ENCODE results near the gene NENF. TPM values are rescaled to one million over a fixed set of nuclear protein-coding genes. Genes with fewer than 3 reads are reported as not detected.

The NENF gene
- total and polyA plus RNA-seq, 2 donors (not counting 1 experiment from before 2014, with no cell fraction given) = 10.6 to 20.3 TPM

DNA sequence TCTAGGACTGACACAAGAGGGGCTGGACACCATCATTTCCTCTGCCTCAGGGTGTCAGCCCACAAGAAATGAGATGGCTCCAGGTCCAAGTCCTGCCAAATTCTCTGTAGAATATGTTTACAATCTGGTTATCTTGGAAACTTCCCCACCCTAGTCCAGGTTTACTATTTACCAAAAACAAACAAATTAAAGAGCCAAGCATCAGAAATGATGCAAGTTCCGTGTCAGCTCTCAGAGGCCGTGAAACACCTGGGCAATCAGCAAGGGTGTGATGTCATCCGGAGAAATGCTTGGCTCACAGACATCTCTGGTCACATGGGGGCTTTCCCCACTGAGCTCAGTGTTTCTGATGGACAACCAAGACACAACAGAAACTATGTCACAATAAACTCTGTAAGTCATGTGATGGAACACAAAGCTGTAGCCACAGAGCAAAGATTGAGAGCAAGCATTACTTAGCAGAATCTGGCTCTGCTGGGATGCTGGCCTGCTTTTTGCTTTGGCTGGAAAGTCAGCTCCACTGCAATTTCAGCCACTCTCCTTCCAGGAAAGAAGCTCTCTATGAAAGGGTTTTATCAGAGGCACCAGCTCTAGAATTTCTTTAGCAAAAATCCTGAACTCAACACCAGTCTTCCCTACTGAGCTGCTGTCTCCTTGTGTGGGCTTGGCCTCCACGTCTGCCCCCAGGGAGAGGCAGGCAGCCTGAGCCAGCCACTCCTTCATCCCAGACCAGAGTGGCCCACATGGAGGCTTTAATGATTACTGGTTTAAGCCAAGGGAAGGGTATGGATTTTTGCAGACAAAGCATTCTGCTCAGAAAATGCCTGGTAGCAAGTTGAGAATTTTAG lies 55.9 kb downstream of the NENF start:
- no peaks in the 10 kb centered on the region for H3K36me3 ChIP-seq (replicated peaks in 1 of 2; ENCODE audit: control extremely low read depth in 1 of 2, control insufficient read depth in 1 of 2, extremely low read depth in 1 of 2, insufficient read depth in 2 of 2, low read length in 1 of 2)
- H3K79me2 ChIP-seq (ENCODE audit: control insufficient read depth, insufficient read depth, low read length) = no peaks in the 10 kb centered on the region
- no peak overlapping the region for H2AFZ ChIP-seq (ENCODE audit: insufficient read depth, low read depth, low read length, poor library complexity, severe bottlenecking)
- H3K4me1 ChIP-seq (ENCODE audit: control insufficient read depth in 2 of 2, insufficient read depth in 2 of 2, low read length in 2 of 2) = no peaks in the 10 kb centered on the region
- H3K4me3 Mint-ChIP-seq = no peak overlapping the region
- TF ChIP-seq, protein P1, sequence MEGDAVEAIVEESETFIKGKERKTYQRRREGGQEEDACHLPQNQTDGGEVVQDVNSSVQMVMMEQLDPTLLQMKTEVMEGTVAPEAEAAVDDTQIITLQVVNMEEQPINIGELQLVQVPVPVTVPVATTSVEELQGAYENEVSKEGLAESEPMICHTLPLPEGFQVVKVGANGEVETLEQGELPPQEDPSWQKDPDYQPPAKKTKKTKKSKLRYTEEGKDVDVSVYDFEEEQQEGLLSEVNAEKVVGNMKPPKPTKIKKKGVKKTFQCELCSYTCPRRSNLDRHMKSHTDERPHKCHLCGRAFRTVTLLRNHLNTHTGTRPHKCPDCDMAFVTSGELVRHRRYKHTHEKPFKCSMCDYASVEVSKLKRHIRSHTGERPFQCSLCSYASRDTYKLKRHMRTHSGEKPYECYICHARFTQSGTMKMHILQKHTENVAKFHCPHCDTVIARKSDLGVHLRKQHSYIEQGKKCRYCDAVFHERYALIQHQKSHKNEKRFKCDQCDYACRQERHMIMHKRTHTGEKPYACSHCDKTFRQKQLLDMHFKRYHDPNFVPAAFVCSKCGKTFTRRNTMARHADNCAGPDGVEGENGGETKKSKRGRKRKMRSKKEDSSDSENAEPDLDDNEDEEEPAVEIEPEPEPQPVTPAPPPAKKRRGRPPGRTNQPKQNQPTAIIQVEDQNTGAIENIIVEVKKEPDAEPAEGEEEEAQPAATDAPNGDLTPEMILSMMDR (IDR thresholded peaks at IDR 0.05) = no peak
- no peak for TF ChIP-seq EZH2 (IDR thresholded peaks at IDR 0.05; ENCODE audit: borderline replicate concordance, insufficient read depth, low read depth, low read length, poor library complexity, severe bottlenecking)
- peaks cover 0 to 4% (median 0%) of the 10 kb centered on the region in 4 experiments for H3K27me3 ChIP-seq (replicated peaks in 1 of 4; ENCODE audit: control extremely low read depth in 1 of 4, control insufficient read depth in 3 of 4, insufficient read depth in 4 of 4, low read length in 3 of 4)
- H3K27ac Mint-ChIP-seq = no peak overlapping the region
- ChIA-PET POLR2A (no interaction called here), CTCF (interaction anchor here (0.6 kb wide), 1 partner anchor 49 kb away, joined by 3 read pairs; no protein-coding TSS in a partner anchor)
- no peaks in the 10 kb centered on the region for H3K9me3 ChIP-seq (ENCODE audit: control extremely low read depth in 1 of 3, control insufficient read depth in 2 of 3, insufficient read depth in 1 of 3, low read length in 2 of 3)
- no peaks in the 10 kb centered on the region for H4K20me1 ChIP-seq (ENCODE audit: control insufficient read depth, insufficient read depth, low read length, poor library complexity, severe bottlenecking)
- ATAC-seq (ENCODE audit: low read depth) = peak; percentile 31
- H3K27ac ChIP-seq (ENCODE audit: low read length in 2 of 2) = no peak overlapping the region
- H3K27me3 Mint-ChIP-seq = peaks cover 13% of the 10 kb centered on the region
- no peak overlapping the region for H3K9ac ChIP-seq (ENCODE audit: low read length)
- H3K4me3 ChIP-seq (ENCODE audit: control extremely low read depth in 1 of 5, extremely low read depth in 1 of 5, insufficient read depth in 1 of 5, low read depth in 2 of 5, low read length in 4 of 5) = no peak overlapping the region
- DNase-seq = no peak
- H3K4me2 ChIP-seq (replicated peaks; ENCODE audit: low read depth, low read length, poor library complexity, severe bottlenecking) = no peak overlapping the region
- H3K9me3 Mint-ChIP-seq (ENCODE audit: insufficient read depth) = no peaks in the 10 kb centered on the region
- WGBS (ENCODE audit: insufficient coverage) = 100% methylated on average over 3 of the region's 4 CpGs
- intact Hi-C loops (cut with micrococcal nuclease) = no loop called here
- H3K4me1 Mint-ChIP-seq = no peaks in the 10 kb centered on the region

DNA sequence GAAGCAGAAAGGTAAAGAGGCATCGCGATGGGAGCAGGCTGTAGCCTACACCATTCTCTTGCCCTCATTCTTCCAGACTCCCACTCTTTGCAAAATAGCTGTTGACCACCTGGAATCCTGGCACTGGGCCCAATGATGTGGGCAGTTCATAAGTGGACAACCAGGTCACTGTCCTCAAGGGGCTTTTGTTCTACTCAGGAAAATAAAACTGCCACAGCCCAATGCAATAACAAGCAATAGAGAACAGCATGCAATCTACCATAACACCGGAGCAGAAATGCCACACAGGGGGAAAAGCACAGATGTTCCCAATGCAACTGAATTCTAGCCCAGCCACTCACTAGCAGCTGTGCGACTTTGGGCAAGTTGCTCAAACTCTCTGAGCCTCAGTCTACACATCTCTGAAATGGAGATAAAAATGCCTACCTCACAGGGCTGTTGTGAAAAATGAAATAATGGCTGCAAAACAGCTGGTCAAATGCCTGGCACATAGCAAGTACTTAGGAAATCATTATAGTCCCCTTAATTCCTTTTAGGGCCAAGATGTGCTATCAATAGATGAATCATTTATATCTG lies 56.7 kb downstream of the NENF start:
- H3K4me1 ChIP-seq (ENCODE audit: control insufficient read depth in 2 of 2, insufficient read depth in 2 of 2, low read length in 2 of 2) = no peaks in the 10 kb centered on the region
- no peak overlapping the region for H3K4me3 ChIP-seq (ENCODE audit: control extremely low read depth in 1 of 5, extremely low read depth in 1 of 5, insufficient read depth in 1 of 5, low read depth in 2 of 5, low read length in 4 of 5)
- H3K4me1 Mint-ChIP-seq = no peaks in the 10 kb centered on the region
- H3K9ac ChIP-seq (ENCODE audit: low read length) = no peak overlapping the region
- TF ChIP-seq EZH2 (IDR thresholded peaks at IDR 0.05; ENCODE audit: borderline replicate concordance, insufficient read depth, low read depth, low read length, poor library complexity, severe bottlenecking) = no peak
- TF ChIP-seq, protein P1 (IDR thresholded peaks at IDR 0.05) = no peak
- intact Hi-C loops (cut with micrococcal nuclease) = no loop called here
- no peak overlapping the region for H2AFZ ChIP-seq (ENCODE audit: insufficient read depth, low read depth, low read length, poor library complexity, severe bottlenecking)
- H4K20me1 ChIP-seq (ENCODE audit: control insufficient read depth, insufficient read depth, low read length, poor library complexity, severe bottlenecking) = no peaks in the 10 kb centered on the region
- H3K36me3 ChIP-seq (replicated peaks in 1 of 2; ENCODE audit: control extremely low read depth in 1 of 2, control insufficient read depth in 1 of 2, extremely low read depth in 1 of 2, insufficient read depth in 2 of 2, low read length in 1 of 2) = no peaks in the 10 kb centered on the region
- no peak overlapping the region for H3K4me2 ChIP-seq (replicated peaks; ENCODE audit: low read depth, low read length, poor library complexity, severe bottlenecking)
- peaks cover 9% of the 10 kb centered on the region for H3K27me3 Mint-ChIP-seq
- H3K4me3 Mint-ChIP-seq = no peak overlapping the region
- H3K27me3 ChIP-seq (replicated peaks in 1 of 4; ENCODE audit: control extremely low read depth in 1 of 4, control insufficient read depth in 3 of 4, insufficient read depth in 4 of 4, low read length in 3 of 4) = peaks cover 0 to 4% (median 0%) of the 10 kb centered on the region in 4 experiments
- ChIA-PET CTCF (interaction anchor here (2.3 kb wide), 1 partner anchor 12 kb away, joined by 10 read pairs; no protein-coding TSS in a partner anchor), POLR2A (no interaction called here)
- DNase-seq = no peak
- no peak overlapping the region for H3K27ac Mint-ChIP-seq
- no peak overlapping the region for H3K27ac ChIP-seq (ENCODE audit: low read length in 2 of 2)
- 88% methylated on average over 1 of the region's 4 CpGs for WGBS (ENCODE audit: insufficient coverage)
- H3K79me2 ChIP-seq (ENCODE audit: control insufficient read depth, insufficient read depth, low read length) = no peaks in the 10 kb centered on the region
- H3K9me3 ChIP-seq (ENCODE audit: control extremely low read depth in 1 of 3, control insufficient read depth in 2 of 3, insufficient read depth in 1 of 3, low read length in 2 of 3) = no peaks in the 10 kb centered on the region
- no peaks in the 10 kb centered on the region for H3K9me3 Mint-ChIP-seq (ENCODE audit: insufficient read depth)
- no peak for ATAC-seq (ENCODE audit: low read depth)
